Jurkat, Clone E6-1 (cell line): ENCODE data around the gene NID2. TPM values are rescaled to one million over a fixed set of nuclear protein-coding genes. Genes with fewer than 3 reads are reported as not detected.

Experiments used
- DNase-seq: peaks from one replicate; pipeline ENCODE4 v3.0.0-alpha.2; 2011; ENCODE audit warnings: low read depth, low spot score
- H3K4me3 ChIP-seq: 2 replicates; pipeline ENCODE4 v1.5.1; 2011; ENCODE audit warnings: mild to moderate bottlenecking, low read length, control low read depth, moderate library complexity
- polyA plus RNA-seq: library from polyadenylated mRNA; unstranded; fragments of >200 nt; gene quantifications from one replicate; pipeline ENCODE4 v1.2.1, GENCODE V29; 2012; ENCODE audit warnings: missing spikeins; ENCODE audit not compliant: insufficient read length, insufficient read depth

NID2 gene, protein sequence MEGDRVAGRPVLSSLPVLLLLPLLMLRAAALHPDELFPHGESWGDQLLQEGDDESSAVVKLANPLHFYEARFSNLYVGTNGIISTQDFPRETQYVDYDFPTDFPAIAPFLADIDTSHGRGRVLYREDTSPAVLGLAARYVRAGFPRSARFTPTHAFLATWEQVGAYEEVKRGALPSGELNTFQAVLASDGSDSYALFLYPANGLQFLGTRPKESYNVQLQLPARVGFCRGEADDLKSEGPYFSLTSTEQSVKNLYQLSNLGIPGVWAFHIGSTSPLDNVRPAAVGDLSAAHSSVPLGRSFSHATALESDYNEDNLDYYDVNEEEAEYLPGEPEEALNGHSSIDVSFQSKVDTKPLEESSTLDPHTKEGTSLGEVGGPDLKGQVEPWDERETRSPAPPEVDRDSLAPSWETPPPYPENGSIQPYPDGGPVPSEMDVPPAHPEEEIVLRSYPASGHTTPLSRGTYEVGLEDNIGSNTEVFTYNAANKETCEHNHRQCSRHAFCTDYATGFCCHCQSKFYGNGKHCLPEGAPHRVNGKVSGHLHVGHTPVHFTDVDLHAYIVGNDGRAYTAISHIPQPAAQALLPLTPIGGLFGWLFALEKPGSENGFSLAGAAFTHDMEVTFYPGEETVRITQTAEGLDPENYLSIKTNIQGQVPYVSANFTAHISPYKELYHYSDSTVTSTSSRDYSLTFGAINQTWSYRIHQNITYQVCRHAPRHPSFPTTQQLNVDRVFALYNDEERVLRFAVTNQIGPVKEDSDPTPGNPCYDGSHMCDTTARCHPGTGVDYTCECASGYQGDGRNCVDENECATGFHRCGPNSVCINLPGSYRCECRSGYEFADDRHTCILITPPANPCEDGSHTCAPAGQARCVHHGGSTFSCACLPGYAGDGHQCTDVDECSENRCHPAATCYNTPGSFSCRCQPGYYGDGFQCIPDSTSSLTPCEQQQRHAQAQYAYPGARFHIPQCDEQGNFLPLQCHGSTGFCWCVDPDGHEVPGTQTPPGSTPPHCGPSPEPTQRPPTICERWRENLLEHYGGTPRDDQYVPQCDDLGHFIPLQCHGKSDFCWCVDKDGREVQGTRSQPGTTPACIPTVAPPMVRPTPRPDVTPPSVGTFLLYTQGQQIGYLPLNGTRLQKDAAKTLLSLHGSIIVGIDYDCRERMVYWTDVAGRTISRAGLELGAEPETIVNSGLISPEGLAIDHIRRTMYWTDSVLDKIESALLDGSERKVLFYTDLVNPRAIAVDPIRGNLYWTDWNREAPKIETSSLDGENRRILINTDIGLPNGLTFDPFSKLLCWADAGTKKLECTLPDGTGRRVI (N-terminal part only)
- polyA plus RNA-seq = 3.7 TPM

DNA sequence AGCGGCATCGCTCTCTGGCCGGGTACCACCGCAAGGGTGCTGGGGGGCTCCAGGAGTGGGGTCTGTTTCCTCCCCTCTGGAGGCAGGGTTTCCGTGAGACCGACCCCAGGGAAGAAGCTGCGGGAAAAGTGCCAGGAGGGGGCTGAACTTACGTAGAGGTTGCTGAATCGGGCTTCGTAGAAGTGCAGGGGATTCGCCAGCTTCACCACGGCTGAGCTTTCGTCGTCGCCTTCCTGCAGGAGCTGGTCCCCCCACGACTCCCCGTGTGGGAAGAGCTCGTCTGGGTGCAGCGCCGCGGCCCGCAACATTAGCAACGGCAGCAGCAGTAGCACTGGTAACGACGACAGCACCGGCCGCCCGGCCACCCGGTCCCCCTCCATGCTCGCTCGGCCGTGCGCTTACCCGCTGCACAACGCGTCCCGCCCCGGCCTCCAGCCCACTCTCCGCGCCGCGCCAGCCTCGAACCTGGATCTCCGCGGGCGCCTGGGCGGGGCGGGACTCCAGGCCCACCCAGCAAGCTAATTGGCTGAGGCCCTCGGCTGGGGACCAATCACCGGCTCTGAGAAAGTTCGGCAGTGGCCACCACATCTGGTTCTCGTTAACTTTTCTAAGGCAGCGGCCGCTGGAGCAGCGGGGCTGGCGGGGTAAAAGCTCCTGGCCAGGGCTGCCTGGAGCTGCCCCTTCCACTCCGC is at the start of gene NID2:
Gene NID2 (minus strand): TSS at position 445 of the 692 bp plus-strand sequence. CDS start 65 bp downstream, at position 380.
- no peak for DNase-seq
- peak within 1 kb of the TSS; percentile 28 for H3K4me3 ChIP-seq

- no peak overlapping the region for H3K4me3 ChIP-seq
- no peak for DNase-seq
Measured at GRCh38 chr14:52117111-52117832, 48.4 kb upstream of the NID2 start.

- DNase-seq = no peak
- no peak overlapping the region for H3K4me3 ChIP-seq
Measured at GRCh38 chr14:52115286-52115685, 46.4 kb upstream of the NID2 start.

GRCh38 chr14:52112336-52113018 is 43.6 kb upstream of the NID2 start:
- no peak for DNase-seq

GRCh38 chr14:52111583-52111982 is 42.7 kb upstream of the NID2 start:
- DNase-seq = no peak
- no peak overlapping the region for H3K4me3 ChIP-seq

More at GRCh38 chr14:52112336-52113018, 43.6 kb upstream of the NID2 start:
- H3K4me3 ChIP-seq = no peak overlapping the region

GRCh38 chr14:52110441-52111086 is 41.7 kb upstream of the NID2 start:
- no peak overlapping the region for H3K4me3 ChIP-seq
- no peak for DNase-seq

DNA sequence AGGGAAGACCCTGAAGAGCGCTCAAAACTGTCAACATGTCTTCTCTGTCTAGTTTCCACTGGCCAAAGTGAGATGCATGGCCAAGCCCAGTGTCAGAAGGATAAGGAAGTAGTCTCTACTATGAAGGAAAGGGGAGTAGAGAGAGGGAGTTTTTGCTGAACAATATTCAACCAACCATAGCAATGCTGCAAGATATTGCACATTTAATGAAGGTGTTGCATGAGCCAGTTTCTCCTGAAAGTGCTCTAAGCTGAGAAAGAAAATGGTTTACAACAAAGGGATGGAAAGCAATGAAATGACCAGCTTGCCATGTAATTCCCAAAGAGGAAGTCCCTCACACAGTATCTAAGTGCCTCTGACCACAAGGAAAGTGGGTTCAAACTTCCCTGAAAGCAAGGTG is 40.0 kb upstream of the NID2 start:
- no peak for DNase-seq
- no peak overlapping the region for H3K4me3 ChIP-seq

GRCh38 chr14:52106840-52107239 is 38.0 kb upstream of the NID2 start:
- no peak overlapping the region for H3K4me3 ChIP-seq
- DNase-seq = no peak

DNA sequence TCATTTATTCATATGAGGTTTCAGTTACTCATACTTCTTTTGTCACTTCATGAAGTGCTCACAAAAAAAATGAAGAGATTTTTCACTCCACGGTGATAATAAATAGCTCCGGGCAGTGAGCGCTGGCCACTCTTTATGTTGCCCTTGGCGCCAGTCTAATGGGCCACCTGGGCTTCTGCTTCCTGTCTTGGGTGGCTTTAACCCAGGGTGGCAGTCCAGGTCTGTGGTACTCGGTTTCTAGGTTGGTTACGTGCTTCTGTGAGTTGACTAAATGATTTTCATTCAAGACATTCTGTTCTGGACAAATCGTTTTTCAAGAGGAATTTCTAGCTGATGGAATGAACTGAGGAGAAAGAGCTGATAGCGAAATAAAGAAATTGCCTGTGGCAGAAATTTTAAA is 34.6 kb upstream of the NID2 start:
- no peak for DNase-seq
- H3K4me3 ChIP-seq = no peak overlapping the region

GRCh38 chr14:52095794-52096193 is 26.9 kb upstream of the NID2 start:
- H3K4me3 ChIP-seq = no peak overlapping the region
- DNase-seq = no peak

DNA sequence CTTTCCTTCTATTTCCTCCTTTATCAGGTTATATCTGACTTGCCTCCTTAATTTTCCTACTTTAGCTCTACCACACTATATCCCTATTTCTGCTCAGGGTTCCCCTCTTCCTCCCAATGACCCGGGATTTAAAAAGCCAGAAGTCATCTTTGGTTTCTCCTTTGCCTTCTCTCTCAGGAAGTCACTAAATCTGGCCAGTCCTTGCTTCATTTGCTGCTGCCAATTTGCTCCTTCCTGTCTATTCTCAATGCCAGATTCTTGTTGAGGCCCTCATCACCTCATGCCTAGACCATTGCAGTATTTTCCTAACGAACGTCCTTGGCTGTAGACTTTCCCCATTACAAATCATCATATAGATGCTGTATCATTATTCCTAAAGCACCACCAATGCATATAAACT is 26.5 kb upstream of the NID2 start:
- no peak for DNase-seq
- H3K4me3 ChIP-seq = no peak overlapping the region

DNA sequence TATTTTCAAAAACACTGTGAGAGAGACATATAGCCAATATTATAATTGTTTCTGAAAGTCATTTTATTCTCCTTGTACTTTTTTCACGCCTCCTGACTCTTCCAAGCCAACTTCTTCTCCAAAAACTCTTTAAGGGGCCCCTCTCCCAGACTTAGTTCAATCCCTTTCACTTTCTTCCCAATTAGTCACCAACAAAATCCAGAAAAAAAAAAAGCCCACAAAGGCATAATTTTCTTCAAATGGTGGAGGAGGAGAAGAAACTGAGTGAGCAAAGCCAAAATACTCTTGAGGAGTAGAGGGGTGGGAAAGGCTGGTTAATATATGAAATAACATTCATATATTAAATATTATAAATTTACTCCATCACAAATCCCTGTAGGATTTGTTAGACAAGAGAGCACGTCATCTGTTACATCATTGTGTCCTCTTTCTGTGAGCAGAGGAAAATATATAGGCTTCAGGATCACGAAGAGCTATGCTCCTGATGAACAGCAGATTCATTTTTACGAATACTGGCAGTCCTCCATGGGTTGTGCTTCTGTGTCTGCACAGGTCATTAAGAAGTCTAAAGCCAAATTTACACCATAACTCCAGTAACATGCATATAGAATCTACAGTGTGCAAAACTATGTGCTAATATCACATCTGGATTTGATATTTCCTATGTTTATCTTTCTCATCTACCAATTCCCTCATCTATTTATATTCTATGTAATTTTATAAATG is 25.9 kb upstream of the NID2 start:
- no peak for DNase-seq
- H3K4me3 ChIP-seq = no peak overlapping the region

- H3K4me3 ChIP-seq = no peak overlapping the region
- no peak for DNase-seq
Measured at GRCh38 chr14:52091928-52092327, 23.1 kb upstream of the NID2 start.

DNA sequence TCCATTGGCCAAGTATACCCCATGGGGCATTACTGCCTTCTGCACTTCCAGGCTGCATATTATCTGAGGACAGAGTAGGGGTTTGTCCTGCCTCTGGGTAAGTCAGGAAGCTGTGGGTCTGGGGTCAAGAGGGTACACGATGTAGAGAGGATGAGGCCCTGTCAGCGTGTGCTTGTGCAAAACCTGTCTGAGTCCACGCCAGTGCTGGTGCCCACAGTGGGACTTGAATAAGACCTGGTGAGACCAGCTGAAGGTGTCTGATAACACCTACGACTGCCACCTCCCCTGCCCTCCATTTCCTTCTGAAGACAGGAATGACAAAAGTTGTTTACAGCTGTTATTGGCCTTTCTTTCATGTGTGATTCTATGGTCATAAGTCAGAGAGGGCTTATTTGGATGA is 22.1 kb upstream of the NID2 start:
- DNase-seq = no peak
- H3K4me3 ChIP-seq = no peak overlapping the region

GRCh38 chr14:52089218-52089617 is 20.4 kb upstream of the NID2 start:
- DNase-seq = no peak
- H3K4me3 ChIP-seq = no peak overlapping the region

GRCh38 chr14:52086711-52087110 is 17.9 kb upstream of the NID2 start:
- no peak for DNase-seq
- no peak overlapping the region for H3K4me3 ChIP-seq
